GM12891 (cell line): ENCODE measurements around the gene HBEGF.
A peak's percentile ranks its signal among the peaks of the same experiment; 100 is the strongest.

Experiments used
- DNase-seq: peaks from one replicate; pipeline ENCODE4 v3.0.0; 2011; ENCODE audit warnings: low spot score; ENCODE audit not compliant: insufficient read length
- FAIRE-seq: peaks from 2 replicates; lab custom pipeline; 2011; peaks lifted over from hg19 to GRCh38; lab: Jason Lieb, UNC
- PAX5 ChIP-seq: IDR thresholded peaks from 2 replicates; pipeline ENCODE4 v1.6.1; 2011; ENCODE audit warnings: low read length, moderate library complexity, mild to moderate bottlenecking; ENCODE audit not compliant: insufficient read depth, severe bottlenecking
- POLR2A ChIP-seq: IDR thresholded peaks from 2 replicates; pipeline ENCODE4 v1.6.1; 2011; ENCODE audit warnings: low read depth, low read length, control low read depth
- POLR2AphosphoS5 ChIP-seq: IDR thresholded peaks from 2 replicates; pipeline ENCODE4 v1.6.1; 2011; ENCODE audit warnings: low read depth, low read length, control low read depth
- POU2F2 ChIP-seq: IDR thresholded peaks from 2 replicates; pipeline ENCODE4 v1.6.1; 2011; ENCODE audit warnings: low read depth, mild to moderate bottlenecking, control low read depth, low read length, moderate library complexity
- SPI1 ChIP-seq: IDR thresholded peaks from 2 replicates; pipeline ENCODE4 v1.6.1; 2011; ENCODE audit warnings: low read depth, low read length, control low read depth
- TAF1 ChIP-seq: IDR thresholded peaks from 2 replicates; pipeline ENCODE4 v1.6.1; 2011; ENCODE audit warnings: low read depth, low read length, control low read depth

HBEGF gene

DNA sequence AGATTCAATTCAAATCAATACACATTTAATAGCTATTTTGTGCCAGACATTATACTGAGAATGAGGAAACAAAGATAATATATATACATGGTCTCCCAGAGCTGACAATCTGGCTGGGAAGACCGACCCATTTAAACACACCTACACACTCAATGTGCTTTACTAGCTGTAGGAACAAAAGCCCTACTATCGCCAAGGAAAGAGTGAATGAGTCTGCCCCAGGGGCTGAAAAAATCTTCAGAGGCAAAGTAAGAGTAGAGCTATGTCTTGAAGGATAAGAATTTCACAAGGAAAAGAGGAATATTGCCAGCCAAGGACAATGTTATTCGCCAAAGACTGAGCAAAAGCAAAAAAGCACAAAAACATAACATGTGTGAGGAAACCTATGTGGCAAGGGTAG is 50.1 kb downstream of the HBEGF start:
- peak; percentile 54 for FAIRE-seq
- TF ChIP-seq POU2F2, result no peak

DNA sequence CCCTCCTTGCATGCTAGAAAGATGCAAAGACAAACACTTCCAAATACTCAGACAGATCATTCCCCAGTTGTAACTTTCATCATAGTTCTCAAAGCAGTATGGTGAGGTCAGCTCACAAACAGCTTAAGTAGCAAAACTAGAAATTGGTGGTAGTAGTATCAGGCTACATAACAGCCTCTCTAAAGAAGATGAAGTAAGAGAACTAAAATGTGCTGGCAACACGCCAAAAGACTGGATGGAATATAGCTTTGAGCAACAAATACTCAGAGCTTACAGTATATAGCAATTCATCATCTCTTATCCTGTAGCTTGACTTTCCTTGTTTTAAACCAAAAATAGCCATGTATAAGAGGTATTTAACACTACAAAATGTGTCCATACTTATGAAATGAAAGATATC is 51.0 kb downstream of the HBEGF start:
- TF ChIP-seq SPI1 (no peak), PAX5 (no peak), TAF1 (no peak), POU2F2 (no peak), POLR2AphosphoS5 (no peak), POLR2A (no peak)
- no peak for DNase-seq
- FAIRE-seq, result peak; percentile 63

More for the DNA sequence above, 50.1 kb downstream of the HBEGF start:
- no peak for DNase-seq

DNA sequence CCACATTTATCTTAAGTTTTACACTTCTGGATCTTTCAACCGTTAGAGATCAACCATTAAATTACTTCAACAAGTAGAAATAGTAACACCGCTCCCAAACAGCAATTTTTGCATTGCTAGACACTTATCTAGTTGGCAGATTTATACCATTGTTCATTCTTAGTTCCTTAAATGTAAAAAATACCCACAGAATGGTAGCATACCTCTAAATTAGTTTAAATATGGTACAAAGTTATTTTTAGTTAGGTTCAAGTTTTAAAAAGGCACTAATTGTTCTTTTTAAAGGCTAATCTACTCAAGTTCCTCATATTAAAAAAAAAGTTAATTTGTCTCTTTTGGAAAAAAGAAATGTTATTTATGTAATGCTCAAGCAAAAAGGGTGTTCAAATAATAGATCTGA is 51.6 kb downstream of the HBEGF start:
- TF ChIP-seq TAF1, result no peak
- no peak for TF ChIP-seq PAX5
- no peak for TF ChIP-seq SPI1
- TF ChIP-seq POLR2A, result no peak
- TF ChIP-seq POLR2AphosphoS5, result no peak
- TF ChIP-seq POU2F2, result no peak
- FAIRE-seq, result no peak
- DNase-seq, result no peak

DNA sequence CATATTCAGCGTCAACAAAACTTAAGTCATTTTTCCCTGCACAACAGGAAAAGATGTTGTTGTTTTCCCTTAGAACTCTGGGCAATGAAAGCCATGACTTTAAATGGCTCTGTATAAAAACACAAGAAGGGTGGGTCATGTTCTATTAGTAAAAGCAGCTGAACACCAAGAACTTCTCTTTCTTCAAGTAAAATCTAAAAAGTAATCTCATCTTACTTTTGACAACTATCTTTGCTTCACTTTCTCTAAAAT is 52.6 kb downstream of the HBEGF start:
- TF ChIP-seq SPI1, result no peak
- no peak for TF ChIP-seq PAX5
- no peak for TF ChIP-seq POLR2A
- TF ChIP-seq TAF1, result no peak
- TF ChIP-seq POU2F2, result no peak
- TF ChIP-seq POLR2AphosphoS5, result no peak
- no peak for DNase-seq
- no peak for FAIRE-seq

DNA sequence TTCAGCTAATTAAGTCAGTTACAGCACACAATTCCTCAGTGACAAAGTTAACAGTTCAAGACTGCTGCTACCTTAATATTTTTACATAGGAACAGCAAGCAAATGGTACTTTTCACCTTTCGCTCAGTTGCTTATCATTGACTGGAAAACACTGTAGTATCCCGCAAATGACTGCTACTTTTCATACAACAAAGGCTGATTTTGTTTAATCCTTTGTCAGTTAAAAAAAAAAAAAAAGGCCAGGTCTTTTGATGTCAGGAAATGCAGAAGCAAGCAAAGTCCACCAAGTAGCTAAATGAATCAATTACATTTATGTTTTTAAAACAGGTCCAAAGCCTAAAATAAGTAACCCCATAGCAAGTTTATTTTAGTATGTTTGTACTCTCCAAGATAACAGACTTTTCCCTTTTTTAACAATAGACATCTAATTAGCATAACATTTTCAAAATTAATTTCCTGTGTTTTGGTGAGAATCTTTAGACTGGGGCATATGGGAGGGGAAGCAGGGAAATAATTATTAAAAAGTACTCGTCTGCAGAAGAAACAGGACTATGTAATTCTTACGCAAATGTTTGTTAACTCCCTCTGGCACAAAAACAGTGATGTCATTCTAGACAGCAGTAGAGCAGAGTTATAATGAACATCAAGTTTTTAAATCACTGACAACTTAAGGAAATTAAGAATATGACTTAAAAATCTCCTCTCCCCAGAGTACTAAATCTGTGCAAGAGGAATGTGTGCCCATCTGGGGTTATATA is 53.1 kb downstream of the HBEGF start:
- no peak for TF ChIP-seq TAF1
- TF ChIP-seq POU2F2, result no peak
- no peak for TF ChIP-seq PAX5
- TF ChIP-seq POLR2AphosphoS5, result no peak
- no peak for TF ChIP-seq SPI1
- no peak for TF ChIP-seq POLR2A
- no peak for DNase-seq
- FAIRE-seq, result no peak

DNA sequence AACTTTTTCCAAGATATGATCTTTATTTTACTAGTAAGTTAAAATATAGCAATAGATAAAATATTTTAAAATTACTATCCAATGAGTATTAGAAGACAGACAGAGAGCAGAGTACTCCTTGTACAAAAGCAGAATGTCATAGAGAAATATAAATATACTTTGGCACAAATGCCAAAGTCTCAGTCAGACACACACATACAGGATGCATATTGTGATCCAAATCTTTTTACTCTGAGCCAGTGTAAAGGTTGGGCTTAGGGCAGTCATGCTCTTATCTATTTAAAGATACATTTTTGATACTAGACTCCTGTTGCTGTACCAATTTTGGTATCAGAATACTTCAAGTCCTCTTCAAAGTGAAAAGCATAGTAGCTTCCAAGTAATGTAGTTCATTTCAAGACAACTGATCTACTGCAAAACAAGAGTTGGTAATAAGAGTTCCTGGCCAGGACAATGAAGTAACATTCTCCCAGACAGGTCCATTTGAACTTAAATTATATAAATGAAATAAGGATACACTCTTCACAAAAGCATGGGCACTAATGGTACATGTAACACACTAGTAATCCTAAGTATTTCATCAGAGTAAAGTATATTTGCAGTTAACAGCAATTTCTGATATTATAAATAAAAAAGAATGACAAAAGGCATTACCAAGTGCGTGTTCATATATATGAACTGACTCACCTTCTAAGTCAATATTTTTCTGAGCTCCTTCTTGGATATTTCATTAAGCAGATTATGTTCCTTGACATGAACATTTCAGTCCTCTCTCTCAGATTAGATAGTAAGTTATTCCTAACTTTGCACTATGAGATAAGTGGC is 54.0 kb downstream of the HBEGF start:
- TF ChIP-seq POU2F2, result no peak
- no peak for TF ChIP-seq SPI1
- no peak for TF ChIP-seq POLR2A
- TF ChIP-seq TAF1, result no peak
- TF ChIP-seq POLR2AphosphoS5, result no peak
- TF ChIP-seq PAX5, result no peak
- DNase-seq (no peak), FAIRE-seq (no peak)

DNA sequence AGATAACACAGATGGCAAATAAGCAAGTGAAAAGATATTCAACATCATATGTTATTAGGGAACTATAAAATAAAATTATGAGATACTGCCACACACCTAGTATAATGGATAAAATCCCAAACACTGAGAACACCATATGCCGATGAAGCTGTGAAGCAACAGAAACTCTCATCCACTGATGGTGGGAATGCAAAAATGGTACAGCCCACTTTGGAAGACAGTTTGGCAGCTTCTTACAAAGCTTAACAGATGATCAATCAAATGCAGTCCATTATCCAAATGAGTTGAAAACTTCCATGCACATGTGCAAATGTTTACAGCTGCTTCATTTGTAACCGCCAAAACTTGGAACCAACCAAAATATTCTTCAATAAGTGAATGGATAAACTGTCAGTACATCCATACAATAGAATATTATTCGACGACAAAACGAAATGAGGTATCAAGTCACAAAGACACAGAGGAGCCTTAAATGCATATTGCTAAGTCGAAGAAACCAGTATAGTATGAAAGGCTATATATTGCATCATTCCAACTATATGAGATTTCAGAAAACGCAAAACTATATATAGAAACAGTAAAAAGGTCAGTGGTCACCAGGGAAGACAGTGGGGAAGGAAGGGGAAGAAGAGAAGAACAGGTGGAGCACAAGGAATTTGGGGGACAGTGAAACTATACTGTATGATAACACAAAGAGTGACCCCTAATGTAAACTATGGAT is 58.4 kb downstream of the HBEGF start:
- FAIRE-seq (no peak), DNase-seq (no peak)
- TF ChIP-seq POLR2AphosphoS5 (no peak), POU2F2 (no peak), TAF1 (no peak), PAX5 (no peak), SPI1 (no peak), POLR2A (no peak)

DNA sequence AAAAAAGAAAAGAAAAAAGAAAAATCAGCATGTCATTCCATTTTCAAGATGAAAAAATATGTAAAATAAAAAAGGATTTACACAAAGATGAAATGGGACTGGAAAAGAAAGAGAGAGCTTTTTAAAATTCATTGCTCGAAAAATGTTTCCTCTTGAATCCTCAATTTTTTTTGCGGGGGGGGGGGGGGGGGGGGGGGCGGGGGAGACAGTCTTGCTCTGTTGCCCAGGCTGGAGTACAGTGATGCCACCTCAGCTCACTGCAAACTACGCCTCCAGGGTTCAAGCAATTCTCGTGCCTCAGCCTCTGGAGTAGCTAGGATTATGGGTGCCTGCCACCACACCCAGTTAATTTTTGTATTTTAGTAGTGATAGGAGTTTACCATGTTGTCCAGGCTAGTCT is 60.0 kb downstream of the HBEGF start:
- FAIRE-seq (no peak), DNase-seq (no peak)
- TF ChIP-seq SPI1 (no peak), POU2F2 (no peak), TAF1 (no peak), PAX5 (no peak), POLR2A (no peak), POLR2AphosphoS5 (no peak)

DNA sequence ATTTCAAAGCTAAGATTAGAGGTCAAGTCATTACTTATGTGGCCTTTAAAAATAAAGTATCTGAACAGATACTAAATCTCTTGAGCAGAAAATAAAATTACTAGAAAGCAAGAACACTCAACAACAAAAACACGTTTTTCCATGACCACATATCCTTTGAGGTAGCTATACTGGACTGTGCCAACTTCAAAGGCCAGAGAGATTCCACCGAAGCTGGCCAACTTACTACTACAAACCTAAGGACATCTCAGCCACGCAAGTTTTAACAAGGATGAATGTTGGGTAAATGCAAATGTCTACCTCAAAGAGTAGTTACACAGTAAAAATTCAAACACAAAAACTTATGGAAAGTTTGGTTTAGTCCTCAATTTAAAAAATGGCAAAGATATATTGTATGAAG is 62.4 kb downstream of the HBEGF start:
- FAIRE-seq, result no peak
- TF ChIP-seq PAX5 (no peak), POU2F2 (no peak), SPI1 (no peak), TAF1 (no peak), POLR2A (no peak), POLR2AphosphoS5 (no peak)
- no peak for DNase-seq
